BJ (cell line): ENCODE data around the gene SLC32A1. TPM values are rescaled to one million over a fixed set of nuclear protein-coding genes. Genes with fewer than 3 reads are reported as not detected.

Experiments
- CTCF ChIA-PET: fragments of 350-600 bp; formaldehyde crosslinking; extraction: SDS; loops from one replicate; lab custom pipeline; 2021; ENCODE audit warnings: antibody characterized with exemption, inconsistent platforms; lab: Yijun Ruan, JAX
- POLR2A ChIA-PET: fragments of 300-600 bp; sonication (Branson Sonifier 250); formaldehyde crosslinking; extraction: SDS; loops from one replicate; lab custom pipeline; 2021; ENCODE audit warnings: antibody characterized with exemption; lab: Charles Lee
- DNase-seq: peaks from one replicate; pipeline ENCODE4 v3.0.0-alpha.2; 2011; ENCODE audit warnings: low read depth
- H3K27me3 ChIP-seq: 2 replicates; pipeline ENCODE4 v1.6.0; 2011; ENCODE audit warnings: low read length; ENCODE audit not compliant: control insufficient read depth, insufficient read depth
- H3K36me3 ChIP-seq: 2 replicates; pipeline ENCODE4 v1.5.1; 2011; ENCODE audit warnings: low read length; ENCODE audit not compliant: control insufficient read depth, insufficient read depth
- H3K4me3 ChIP-seq: 2 replicates; pipeline ENCODE4 v1.5.1; 2011; ENCODE audit warnings: low read depth, mild to moderate bottlenecking, control low read depth, low read length
- polyA plus RNA-seq: library from polyadenylated mRNA; depleted of rRNA; stranded (reverse); fragments of >200 nt; gene quantifications from 2 replicates; pipeline ENCODE4 v1.2.3, GENCODE V29; 2011; rRNA removed
- small RNA-seq: library from RNA; depleted of rRNA; stranded (forward); fragments of <200 nt; gene quantifications from one replicate; pipeline ENCODE3, GENCODE V24; 2012; ENCODE audit warnings: low replicate concordance, low read depth; ENCODE audit not compliant: insufficient read length
- TF ChIP-seq, protein P1 (sequence below): IDR thresholded peaks from 2 replicates; pipeline ENCODE4 v1.5.1; 2011; ENCODE audit warnings: low read depth, mild to moderate bottlenecking, control low read depth, inconsistent platforms, low read length, moderate library complexity; ENCODE audit not compliant: insufficient read depth

SLC32A1 gene
- polyA plus RNA-seq, 1 experiment = not detected

DNA sequence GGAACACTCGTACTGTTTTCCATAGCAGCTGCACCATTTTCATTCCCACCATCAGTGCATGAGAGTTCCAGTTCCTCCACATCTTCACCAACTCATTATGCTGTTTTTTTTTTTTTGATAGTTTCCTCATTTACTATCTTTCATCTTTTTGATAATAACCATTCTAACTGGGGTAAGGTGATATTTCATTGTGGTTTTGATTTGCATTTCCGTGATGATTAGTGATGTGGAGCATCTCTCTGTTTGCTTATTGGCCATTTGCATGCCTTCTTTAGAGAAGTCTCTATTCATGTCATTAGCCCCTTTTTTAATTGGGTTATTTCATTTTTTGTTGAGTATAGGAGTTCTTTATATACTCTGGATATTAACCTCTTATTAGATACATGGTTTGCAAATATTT lies 49.9 kb downstream of the SLC32A1 start:
- ChIA-PET POLR2A (no interaction called here), CTCF (no interaction called here)
- TF ChIP-seq, protein P1, sequence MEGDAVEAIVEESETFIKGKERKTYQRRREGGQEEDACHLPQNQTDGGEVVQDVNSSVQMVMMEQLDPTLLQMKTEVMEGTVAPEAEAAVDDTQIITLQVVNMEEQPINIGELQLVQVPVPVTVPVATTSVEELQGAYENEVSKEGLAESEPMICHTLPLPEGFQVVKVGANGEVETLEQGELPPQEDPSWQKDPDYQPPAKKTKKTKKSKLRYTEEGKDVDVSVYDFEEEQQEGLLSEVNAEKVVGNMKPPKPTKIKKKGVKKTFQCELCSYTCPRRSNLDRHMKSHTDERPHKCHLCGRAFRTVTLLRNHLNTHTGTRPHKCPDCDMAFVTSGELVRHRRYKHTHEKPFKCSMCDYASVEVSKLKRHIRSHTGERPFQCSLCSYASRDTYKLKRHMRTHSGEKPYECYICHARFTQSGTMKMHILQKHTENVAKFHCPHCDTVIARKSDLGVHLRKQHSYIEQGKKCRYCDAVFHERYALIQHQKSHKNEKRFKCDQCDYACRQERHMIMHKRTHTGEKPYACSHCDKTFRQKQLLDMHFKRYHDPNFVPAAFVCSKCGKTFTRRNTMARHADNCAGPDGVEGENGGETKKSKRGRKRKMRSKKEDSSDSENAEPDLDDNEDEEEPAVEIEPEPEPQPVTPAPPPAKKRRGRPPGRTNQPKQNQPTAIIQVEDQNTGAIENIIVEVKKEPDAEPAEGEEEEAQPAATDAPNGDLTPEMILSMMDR = no peak
- peaks cover 7% of the 10 kb centered on the region for H3K36me3 ChIP-seq
- H3K4me3 ChIP-seq = no peak overlapping the region
- H3K27me3 ChIP-seq = no peaks in the 10 kb centered on the region
- DNase-seq = no peak

DNA sequence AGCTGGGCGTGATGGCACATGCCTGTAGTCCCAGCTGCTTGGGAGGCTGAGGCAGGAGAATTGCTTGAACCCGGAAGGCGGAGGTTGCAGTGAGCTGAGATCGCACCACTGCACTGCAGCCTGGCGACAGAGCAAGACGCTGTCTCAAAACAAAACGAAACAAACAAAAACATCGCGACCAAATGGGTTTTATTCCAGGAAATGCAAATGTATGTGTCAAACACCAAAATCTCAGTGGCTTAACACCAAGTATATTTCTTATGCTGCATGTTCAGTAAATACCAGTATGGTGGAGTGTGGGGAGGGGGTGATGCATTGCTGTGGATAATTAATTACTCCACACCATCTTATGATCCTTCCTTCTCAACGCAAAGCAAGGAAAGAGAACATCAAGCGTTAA lies 52.1 kb downstream of the SLC32A1 start:
- ChIA-PET CTCF (interaction anchor here (0.8 kb wide), 1 partner anchor 11 kb away, joined by 3 read pairs; no protein-coding TSS in a partner anchor), POLR2A (no interaction called here)
- H3K36me3 ChIP-seq = peaks cover 5% of the 10 kb centered on the region
- H3K4me3 ChIP-seq = no peak overlapping the region
- no peak for DNase-seq
- no peaks in the 10 kb centered on the region for H3K27me3 ChIP-seq
- TF ChIP-seq, protein P1 = no peak

Small RNAs within 50 kb of the gene (small RNA-seq; reads per million reads assigned to genes)
- gene RF00017 = not detected

Other genes starting within 250 kb of the SLC32A1 start
- not detected in 2 replicates for gene ADIG, start 143.3 kb upstream of the SLC32A1 start, polyA plus RNA-seq
- gene ARHGAP40, start 122.7 kb upstream of the SLC32A1 start, polyA plus RNA-seq = 0.06 TPM in 1 of 2 replicates, not detected in the other
- 4.0 and 5.4 TPM in 2 replicates for gene ACTR5, start 24.0 kb downstream of the SLC32A1 start, polyA plus RNA-seq
- not detected in 2 replicates for gene PPP1R16B, start 81.2 kb downstream of the SLC32A1 start, polyA plus RNA-seq
- gene FAM83D, start 201.9 kb downstream of the SLC32A1 start, polyA plus RNA-seq = 26.6 and 40.1 TPM in 2 replicates
- 12.1 and 14.5 TPM in 2 replicates for gene DHX35, start 237.9 kb downstream of the SLC32A1 start, polyA plus RNA-seq